ENCODE data around the gene TUBA4B. TPM values are rescaled to one million over a fixed set of nuclear protein-coding genes. Genes with fewer than 3 reads are reported as not detected.

TUBA4B gene
- total and polyA plus RNA-seq, 2 donors (not counting 3 experiments of a cell fraction or from before 2014, with no cell fraction given) = not detected

DNA sequence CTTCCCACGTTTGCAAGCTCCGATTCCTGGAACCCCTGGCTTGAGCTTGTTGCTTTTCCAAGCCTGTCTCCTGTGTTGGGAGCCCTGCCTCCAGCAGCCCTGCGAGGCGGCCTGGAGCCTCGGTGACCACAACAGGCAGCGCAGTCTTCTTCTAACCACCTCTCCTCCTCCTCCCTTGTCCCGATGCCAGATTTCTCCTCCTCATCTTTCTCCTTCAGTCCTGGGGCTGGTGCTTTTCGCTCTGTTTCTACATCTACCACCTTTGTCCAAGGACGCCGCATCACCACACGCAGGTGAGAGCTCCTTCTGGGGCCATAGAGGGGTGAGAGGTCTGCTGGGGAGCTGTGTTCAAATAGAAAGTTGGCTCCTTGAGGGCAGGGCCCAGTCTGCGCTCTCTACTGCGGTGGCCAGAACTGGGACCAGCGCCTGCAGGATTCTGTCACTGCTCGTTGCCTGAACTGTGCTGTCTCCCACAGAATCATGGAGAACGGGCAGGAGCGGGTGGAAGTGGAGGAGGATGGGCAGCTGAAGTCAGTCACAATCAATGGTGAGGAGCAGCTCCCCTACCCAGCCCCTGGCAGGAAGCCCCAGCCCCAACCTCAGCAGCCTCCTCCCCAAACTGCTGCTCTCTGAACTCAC is 30.0 kb downstream of the TUBA4B start:
- Histone ChIP-seq H3K4me2 (ENCODE audit: insufficient read depth, low read length) (no peak overlapping the region), H4K20me1 (replicated peaks; ENCODE audit: control insufficient read depth, extremely low read depth, insufficient read depth, low read length) (no peaks in the 10 kb centered on the region), H3K9me3 (replicated peaks; ENCODE audit: control insufficient read depth, insufficient read depth, low read length) (no peaks in the 10 kb centered on the region), H3K4me1 (ENCODE audit: control insufficient read depth, extremely low read depth, insufficient read depth, low read length) (peaks cover 13% of the 10 kb centered on the region), H2AFZ (ENCODE audit: low read depth, low read length) (no peak overlapping the region), H3K79me2 (ENCODE audit: control insufficient read depth, insufficient read depth, low read length) (no peaks in the 10 kb centered on the region), H3K36me3 (ENCODE audit: control insufficient read depth in 2 of 2, extremely low read depth in 1 of 2, insufficient read depth in 2 of 2, low read length in 2 of 2) (peaks cover 0 to 21% of the 10 kb centered on the region in 2 experiments), H3K27me3 (ENCODE audit: control insufficient read depth in 2 of 2, insufficient read depth in 2 of 2, low read length in 2 of 2) (no peaks in the 10 kb centered on the region), H3K4me3 (replicated peaks in 1 of 3; ENCODE audit: insufficient read depth in 1 of 3, low read depth in 1 of 3, low read length in 3 of 3) (no peak overlapping the region), H3K27ac (ENCODE audit: insufficient read depth, low read depth, low read length) (no peak overlapping the region), H3K9me1 (replicated peaks; ENCODE audit: control insufficient read depth, extremely low read depth, insufficient read depth, low read length) (no peaks in the 10 kb centered on the region), H3K9ac (replicated peaks; ENCODE audit: extremely low read depth, insufficient read depth, low read length) (no peak overlapping the region)
- ChIA-PET POLR2A (no interaction called here), CTCF (interaction anchor here (12.6 kb wide), 1 partner anchor 12 kb away, joined by 253 read pairs; no protein-coding TSS in a partner anchor)
- no peak for TF ChIP-seq EZH2 (IDR thresholded peaks at IDR 0.05; ENCODE audit: borderline replicate concordance, low read depth, low read length, severe bottlenecking)
- no peak for TF ChIP-seq JUN (IDR thresholded peaks at IDR 0.05; ENCODE audit: borderline replicate concordance, insufficient read depth, insufficient read length, low read depth)
- TF ChIP-seq POLR2AphosphoS5 (IDR thresholded peaks at IDR 0.05; ENCODE audit: insufficient read depth, low read depth, low read length) = no peak
- TF ChIP-seq POLR2A (IDR thresholded peaks at IDR 0.05; ENCODE audit: low read depth, low read length) = no peak
- TF ChIP-seq, protein P1, sequence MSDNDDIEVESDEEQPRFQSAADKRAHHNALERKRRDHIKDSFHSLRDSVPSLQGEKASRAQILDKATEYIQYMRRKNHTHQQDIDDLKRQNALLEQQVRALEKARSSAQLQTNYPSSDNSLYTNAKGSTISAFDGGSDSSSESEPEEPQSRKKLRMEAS (IDR thresholded peaks at IDR 0.05; ENCODE audit: insufficient read depth, insufficient read length) = no peak
- TF ChIP-seq MYC (IDR thresholded peaks at IDR 0.05; ENCODE audit: low read depth, low read length) = no peak
- TF ChIP-seq, protein P2, sequence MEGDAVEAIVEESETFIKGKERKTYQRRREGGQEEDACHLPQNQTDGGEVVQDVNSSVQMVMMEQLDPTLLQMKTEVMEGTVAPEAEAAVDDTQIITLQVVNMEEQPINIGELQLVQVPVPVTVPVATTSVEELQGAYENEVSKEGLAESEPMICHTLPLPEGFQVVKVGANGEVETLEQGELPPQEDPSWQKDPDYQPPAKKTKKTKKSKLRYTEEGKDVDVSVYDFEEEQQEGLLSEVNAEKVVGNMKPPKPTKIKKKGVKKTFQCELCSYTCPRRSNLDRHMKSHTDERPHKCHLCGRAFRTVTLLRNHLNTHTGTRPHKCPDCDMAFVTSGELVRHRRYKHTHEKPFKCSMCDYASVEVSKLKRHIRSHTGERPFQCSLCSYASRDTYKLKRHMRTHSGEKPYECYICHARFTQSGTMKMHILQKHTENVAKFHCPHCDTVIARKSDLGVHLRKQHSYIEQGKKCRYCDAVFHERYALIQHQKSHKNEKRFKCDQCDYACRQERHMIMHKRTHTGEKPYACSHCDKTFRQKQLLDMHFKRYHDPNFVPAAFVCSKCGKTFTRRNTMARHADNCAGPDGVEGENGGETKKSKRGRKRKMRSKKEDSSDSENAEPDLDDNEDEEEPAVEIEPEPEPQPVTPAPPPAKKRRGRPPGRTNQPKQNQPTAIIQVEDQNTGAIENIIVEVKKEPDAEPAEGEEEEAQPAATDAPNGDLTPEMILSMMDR (IDR thresholded peaks at IDR 0.05; ENCODE audit: extremely low read depth in 1 of 2, insufficient read depth in 1 of 2, low read depth in 1 of 2, low read length in 2 of 2) = no peak
- no peak for TF ChIP-seq FOS (IDR thresholded peaks at IDR 0.05; ENCODE audit: borderline replicate concordance, insufficient read depth, low read length)
- no peak for TF ChIP-seq GATA2 (IDR thresholded peaks at IDR 0.05; ENCODE audit: insufficient read depth, insufficient read length, low read depth, low read length)
- DNase-seq (ENCODE audit: low read depth, low spot score) = no peak
- BruUV-seq (replicated peaks) = no TSS peak
- FAIRE-seq = no peak
- dilution Hi-C loops (cut with MboI; ENCODE audit: extremely low pct_ligation_motif_present, low sequenced_read_pairs) = no loop called here
- intact Hi-C loops (cut with micrococcal nuclease) = no loop called here

Data from endothelial cell of umbilical vein (primary cell).